Measurements from ENCODE around the gene OTOP1.
"Not testable (repeated sequence)": the region's sequence is repeated elsewhere in the genome, so short reads cannot be mapped to it uniquely, and the experiment has no call there.

OTOP1 gene

GRCh38 chr4:4228356-4228668, 1.6 kb upstream of the OTOP1 start:
- no peak for DNase-seq

- no peak for DNase-seq
Measured at GRCh38 chr4:4227510-4228355, 1.0 kb upstream of the OTOP1 start.

GRCh38 chr4:4225915-4226605, 669 bp downstream of the OTOP1 start:
- DNase-seq = no peak

- no peak for DNase-seq
Measured at GRCh38 chr4:4217113-4217512, 9.6 kb downstream of the OTOP1 start.

GRCh38 chr4:4216648-4217047, 10.1 kb downstream of the OTOP1 start:
- no peak for DNase-seq

- not testable (repeated sequence) for DNase-seq
Measured at GRCh38 chr4:4213674-4214073, 13.1 kb downstream of the OTOP1 start.

GRCh38 chr4:4206204-4206603, 20.5 kb downstream of the OTOP1 start:
- no peak for DNase-seq

GRCh38 chr4:4204401-4204745, 22.4 kb downstream of the OTOP1 start:
- no peak for DNase-seq

GRCh38 chr4:4203688-4204400, 22.9 kb downstream of the OTOP1 start:
- DNase-seq = no peak

GRCh38 chr4:4202510-4202909, 24.2 kb downstream of the OTOP1 start:
- DNase-seq = no peak

- no peak for DNase-seq
Measured at GRCh38 chr4:4200624-4201023, 26.1 kb downstream of the OTOP1 start.

GRCh38 chr4:4195354-4195753, 31.4 kb downstream of the OTOP1 start:
- DNase-seq = no peak

GRCh38 chr4:4188557-4188956, 38.2 kb downstream of the OTOP1 start:
- DNase-seq = not testable (repeated sequence)

GRCh38 chr4:4185528-4185927, 41.2 kb downstream of the OTOP1 start:
- DNase-seq = no peak

- DNase-seq = no peak
Measured at GRCh38 chr4:4182835-4183568, 43.7 kb downstream of the OTOP1 start.

GRCh38 chr4:4170596-4171150, 56.1 kb downstream of the OTOP1 start:
- no peak for DNase-seq

- not testable (repeated sequence) for DNase-seq
Measured at GRCh38 chr4:4167981-4168780, 58.5 kb downstream of the OTOP1 start.

GRCh38 chr4:4166986-4167385, 59.7 kb downstream of the OTOP1 start:
- not testable (repeated sequence) for DNase-seq

- not testable (repeated sequence) for DNase-seq
Measured at GRCh38 chr4:4165701-4166392, 60.9 kb downstream of the OTOP1 start.

GRCh38 chr4:4164532-4165173, 62.1 kb downstream of the OTOP1 start:
- DNase-seq = not testable (repeated sequence)

GRCh38 chr4:4162186-4162585, 64.5 kb downstream of the OTOP1 start:
- not testable (repeated sequence) for DNase-seq

All from effector CD4-positive, alpha-beta T cell (primary cell).